Stimulated activated CD8-positive, alpha-beta memory T cell treated with anti-CD3 and anti-CD28 coated beads, Interleukin-4, amount 100 ng/mL, for 48 hours (primary cell): ENCODE measurements around the gene COPB2.

ENCODE experiments used
- DNase-seq: peaks from one replicate; pipeline ENCODE4 v3.0.0-alpha.2; 2020

COPB2 gene

DNA sequence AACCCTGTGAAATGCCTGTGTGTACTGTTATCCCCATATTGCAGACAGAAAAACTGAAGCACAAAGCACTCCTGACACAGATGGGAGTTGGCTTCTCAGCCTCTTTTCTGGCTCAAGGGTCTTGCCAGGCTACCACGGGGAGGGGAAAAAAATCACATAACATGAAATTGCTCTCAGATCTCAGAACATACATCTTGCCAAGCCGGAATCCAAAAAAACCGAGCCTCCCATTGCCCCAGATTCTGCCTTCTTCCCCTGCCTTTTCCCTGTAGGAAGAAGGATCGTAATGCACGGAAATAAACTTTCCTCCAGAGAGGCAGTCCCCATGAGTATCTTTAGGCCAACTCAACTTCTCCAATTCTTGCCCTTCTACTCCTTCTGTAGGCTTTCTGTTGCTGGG is 62.2 kb downstream of the COPB2 start:
- DNase-seq: no peak

DNA sequence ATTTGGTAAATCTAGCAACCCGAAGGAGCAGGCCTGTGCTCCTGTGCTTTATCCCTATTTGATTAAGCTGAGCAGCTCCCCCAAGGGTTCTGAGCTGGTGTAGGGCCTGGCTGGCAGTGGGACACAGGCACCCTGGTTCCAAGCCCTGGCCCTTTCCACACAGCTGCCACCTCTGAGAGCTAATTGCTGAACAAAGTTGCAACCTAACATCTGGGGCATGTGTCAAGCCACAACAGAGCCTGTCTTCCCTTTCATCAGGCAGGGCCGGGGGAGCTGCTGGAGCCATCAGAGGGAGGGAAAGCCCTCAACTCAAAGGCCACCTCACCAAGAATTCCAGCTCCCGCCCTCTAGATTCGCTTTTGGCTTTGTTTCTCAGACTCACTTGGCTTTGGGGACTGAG is 62.7 kb downstream of the COPB2 start:
- no peak for DNase-seq

DNA sequence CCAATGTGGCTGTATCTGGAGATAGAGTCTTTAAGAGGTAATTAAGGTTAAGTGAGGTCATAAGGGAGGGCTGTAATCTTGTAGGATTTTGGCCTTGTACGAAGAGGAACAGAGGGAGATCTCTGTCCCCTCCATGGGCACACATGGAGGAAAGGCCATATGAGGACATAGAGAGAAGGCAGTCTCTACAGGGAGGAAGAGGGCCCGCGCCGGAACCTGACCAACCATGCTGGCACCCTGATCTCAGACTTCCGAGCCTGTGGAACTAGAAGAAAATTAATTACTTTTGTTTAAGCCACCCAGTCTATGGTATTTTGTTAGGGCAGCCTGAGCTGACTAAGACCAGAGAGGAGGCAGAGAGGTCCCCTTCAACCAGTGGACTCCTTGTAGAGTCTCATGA is 63.3 kb downstream of the COPB2 start:
- DNase-seq: no peak

DNA sequence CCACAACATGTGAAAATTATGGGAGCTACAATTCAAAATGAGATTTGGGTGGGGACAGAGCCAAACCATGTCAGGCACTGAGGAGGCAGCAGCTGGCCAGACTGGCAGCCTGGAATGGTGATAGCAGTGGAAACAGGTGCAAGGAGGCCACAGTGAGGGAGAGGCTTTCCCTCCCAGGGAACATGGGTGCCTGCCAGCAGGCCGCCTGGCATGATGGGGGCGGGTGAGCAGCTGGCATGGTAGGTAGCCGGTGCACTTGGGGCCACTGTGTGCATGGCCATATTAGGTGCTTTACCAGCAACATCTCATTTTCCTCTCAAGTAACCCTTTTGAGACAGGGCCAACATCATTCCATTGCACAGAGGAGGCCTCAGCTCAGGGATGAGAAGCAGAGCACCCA is 63.9 kb downstream of the COPB2 start:
- DNase-seq: no peak

DNA sequence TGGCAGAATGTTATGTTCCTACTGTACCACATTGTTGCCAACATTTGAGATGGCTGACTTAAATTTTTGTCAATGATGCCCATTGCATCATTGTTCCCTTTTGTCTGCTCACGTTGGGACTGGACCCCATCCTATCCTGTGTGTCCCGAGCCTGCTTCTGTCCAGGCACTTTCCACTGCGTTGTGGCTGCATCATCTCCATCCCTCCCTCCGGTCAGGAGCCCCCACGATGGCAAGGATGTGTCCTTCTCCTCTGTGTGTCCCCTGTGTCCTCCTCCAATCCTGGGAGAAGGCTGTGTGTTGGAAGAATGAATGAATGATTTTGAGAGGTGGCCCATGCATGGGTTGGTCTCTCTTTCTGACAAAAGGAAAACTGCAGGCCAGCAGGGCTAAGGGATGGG is 65.0 kb downstream of the COPB2 start:
- DNase-seq: no peak

DNA sequence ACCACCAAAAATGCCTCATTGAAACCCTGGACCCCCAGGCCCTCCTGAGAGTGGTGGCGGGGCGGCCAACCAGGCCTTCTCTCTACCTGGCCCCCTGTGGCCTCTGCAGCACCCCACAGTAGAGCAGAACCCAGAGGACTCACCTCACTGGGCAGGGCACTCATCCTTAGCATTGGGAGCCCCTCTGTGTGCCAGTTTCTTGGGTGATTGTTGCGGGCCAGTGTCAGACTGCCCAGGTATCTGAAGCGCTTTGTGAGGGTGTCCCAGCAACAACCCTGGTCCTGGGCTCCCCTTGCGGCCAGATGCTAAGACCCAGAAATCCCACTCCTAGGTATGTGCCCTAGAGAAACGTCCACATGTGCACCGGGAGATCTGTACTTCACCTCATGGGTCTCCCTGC is 66.3 kb downstream of the COPB2 start:
- DNase-seq: no peak

DNA sequence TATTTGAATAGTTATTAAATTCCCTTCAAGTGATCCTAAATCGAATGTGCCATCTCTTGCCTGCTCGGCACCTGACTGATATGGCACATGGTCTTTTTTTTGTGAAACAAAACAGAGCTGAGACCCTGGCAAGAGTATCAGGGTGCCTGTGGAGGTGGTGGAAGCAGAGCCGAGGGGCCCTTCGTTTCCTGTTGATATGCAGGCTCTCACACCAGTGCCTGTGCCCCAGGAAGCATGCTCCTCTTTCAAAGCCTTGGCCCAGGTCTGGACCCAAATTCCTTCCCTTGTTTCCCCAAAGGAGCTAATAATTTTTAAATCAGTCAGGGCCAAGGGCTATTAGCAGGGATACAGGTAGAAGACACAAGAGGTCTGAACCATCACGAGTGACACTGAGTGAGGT is 67.1 kb downstream of the COPB2 start:
- DNase-seq: no peak

DNA sequence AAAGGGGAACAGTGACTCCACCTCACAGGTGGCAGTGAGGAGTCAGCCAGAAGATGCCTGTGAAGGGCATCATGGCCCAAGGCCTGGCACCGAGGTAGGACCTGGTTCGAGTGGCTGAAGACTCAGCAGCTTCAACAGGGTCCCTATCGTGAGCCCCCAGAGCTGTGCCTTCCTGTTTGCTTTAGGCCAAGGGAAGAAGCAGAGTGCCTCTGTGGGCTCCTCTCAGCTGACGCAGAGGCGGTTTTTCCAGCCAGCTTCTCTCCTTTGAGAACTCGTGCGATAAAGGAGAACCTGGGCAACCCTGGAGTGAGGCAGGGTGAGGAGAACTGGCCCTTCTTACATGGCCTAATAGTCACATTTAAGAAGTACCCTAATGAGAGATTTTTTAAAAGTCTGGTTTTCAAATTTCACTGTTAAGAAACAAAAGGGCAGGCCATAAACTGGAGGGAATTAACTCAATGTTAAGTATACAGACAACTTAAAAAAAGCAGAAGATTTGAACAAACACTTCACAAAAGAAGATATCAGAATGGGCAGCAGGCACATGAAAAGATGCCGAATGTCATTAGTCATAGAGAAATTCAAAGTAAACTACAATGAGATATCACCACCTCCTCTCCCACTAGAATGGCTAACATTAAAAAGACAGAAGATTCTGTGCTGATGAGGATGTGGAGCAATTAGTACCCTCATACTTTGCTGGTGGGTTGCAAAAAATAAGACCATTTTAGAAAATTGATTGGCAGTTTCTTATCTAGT is 68.7 kb downstream of the COPB2 start:
- DNase-seq: no peak

DNA sequence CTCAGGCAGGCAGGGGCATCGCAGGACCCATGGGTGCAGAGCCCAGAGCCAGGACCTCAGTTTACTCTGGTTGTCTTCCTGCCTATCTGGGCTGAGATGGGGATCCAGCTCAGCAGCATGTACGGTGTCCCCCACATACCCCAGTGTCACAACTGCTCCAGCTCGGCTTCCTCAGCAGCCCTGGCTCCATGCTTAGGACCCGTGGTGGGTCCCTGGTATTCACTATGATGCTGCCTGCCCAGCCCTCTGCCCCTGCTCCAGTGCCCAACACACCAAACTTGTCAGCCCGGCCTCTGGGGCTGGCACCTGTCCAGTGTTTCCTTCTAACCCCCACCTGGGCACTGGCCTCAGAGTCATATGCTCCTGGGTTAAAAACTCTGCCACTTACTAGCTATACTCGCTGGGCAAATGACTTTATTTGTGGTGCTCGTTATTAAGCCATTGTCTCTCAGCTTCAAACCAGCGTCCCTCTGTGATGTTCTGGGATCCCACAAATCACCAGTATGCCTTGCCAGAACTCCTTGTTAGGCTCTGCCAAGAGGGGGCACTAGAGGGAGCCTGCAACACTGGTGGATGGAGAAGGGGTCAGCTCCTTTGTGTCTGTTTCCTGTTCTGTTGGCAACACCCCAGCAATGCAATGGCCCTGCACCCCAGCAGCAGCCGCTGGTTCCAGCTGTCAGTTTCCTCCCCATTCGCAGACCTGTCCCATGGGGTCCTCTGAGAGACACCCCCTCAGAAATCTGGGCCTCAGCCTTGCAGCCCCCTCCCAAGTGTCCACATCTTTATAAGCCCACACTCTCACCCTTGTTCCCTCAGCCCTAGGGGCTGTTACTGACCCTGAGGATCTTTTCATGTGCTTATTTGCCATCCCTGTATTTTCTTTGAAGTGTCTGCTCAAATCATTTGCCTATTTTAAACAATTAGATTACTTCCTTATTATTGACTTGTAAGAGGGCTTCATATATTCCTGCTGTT is 69.7 kb downstream of the COPB2 start:
- DNase-seq: no peak

DNA sequence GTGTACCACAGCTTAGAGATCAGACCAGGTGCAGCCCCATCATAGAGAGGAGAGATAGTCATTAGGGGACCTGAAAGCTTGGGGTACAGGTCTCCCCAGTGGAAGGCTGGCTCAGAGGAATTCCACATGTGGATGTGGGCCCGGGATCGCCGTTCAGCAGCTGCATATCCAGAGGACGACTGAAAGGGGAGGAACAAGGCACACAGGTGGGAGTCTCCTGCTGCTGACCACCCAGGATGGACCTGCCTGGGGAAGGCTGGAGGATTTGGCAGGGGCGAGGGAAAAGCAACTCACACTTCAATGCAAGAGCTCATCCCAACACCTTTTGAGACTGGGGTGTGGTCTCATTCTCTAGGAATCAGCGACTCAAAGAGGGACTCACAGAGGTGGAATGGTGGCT is 70.6 kb downstream of the COPB2 start:
- DNase-seq: no peak

DNA sequence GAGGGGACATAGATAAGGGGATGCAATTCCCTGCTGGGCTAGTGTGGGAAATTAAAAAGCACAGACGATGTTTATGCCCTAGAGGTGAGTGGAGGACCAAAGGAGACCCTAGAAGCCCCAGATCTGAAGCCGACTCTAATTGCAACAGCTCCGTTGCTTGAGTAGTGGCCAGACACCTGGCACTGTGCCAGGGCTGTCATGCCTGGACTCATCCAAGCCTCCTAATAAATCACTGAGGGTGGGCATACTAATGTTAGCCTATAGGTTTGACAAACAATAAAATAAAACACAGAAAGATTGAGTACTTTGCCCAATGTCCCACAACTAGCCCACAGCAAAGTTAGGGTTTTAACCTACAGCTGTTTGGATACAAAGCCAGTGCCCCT is 71.0 kb downstream of the COPB2 start:
- DNase-seq: no peak

DNA sequence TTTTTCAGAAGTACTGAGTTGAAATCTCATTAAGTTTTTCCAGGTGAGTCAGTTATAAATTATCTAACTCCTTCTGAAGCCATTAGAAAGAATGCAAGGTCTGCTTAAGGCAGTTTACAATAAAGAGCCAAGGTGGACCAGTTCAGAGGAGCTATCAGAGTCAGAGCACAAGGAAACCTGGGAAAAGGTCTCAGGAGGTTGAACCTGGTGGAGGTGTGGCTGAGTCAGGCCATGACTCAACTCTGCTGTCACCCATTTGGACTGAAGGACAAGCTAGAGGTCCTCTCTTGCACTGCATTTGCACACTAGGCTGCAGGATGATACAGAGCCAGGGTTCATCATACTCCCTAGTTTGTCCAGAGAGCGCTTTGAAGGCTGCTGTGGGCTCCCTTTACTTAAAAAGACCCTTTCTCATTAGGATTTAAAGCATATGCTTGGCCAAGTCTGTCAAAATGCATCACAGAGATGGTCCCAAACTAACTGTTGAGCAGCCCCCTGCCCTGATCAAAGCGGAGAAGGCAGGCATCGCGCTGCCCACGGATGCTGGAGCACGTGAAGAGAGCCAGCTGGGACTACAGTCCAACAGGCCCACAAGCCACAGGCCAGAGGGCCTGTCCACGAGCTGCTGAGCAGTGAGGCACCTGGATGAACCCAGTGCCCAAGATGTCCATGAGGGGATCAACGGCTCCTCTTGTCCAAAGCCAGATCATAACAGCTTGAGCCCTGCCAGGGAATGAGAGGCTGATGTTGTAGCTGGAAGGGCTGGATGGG is 71.6 kb downstream of the COPB2 start:
- DNase-seq: no peak

DNA sequence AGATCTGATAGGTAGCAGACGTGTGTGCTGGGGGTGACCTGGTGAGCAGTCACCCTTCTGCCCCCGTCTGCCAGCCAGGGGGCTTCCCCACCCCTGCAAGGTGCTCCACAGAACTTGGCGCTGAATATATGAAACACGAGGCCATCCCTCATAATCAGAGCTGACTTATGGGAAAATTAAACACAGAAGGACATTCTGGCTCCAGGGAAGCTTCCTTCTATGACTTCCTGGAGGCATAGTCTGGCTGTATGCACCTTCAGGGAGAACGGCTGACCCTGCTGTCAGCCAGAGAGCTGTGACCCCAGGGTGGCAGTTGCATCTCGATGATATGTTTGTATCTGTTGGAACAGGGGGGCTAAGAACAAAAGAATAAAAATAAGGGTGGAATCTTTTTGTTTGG is 72.2 kb downstream of the COPB2 start:
- no peak for DNase-seq

DNA sequence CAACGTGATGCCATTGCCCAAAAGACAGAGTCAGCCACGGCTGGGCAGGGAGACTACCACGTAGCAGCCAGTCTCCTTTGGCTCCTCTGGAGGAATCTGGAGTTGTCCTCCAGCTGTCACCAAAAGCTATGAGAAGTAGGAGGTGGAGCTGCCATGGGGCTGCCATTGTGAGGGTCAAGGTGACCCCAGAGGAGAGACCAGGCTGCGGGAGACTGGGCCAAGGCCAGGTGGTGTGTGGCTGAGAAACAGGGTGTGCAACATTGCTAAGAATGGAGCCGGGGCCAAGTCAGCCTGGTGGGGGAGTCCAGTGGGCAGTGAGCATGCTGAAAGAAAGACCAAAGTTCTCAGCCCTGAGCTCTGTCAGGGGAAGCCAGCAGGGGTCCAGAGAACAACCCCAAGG is 75.5 kb downstream of the COPB2 start:
- DNase-seq: no peak

DNA sequence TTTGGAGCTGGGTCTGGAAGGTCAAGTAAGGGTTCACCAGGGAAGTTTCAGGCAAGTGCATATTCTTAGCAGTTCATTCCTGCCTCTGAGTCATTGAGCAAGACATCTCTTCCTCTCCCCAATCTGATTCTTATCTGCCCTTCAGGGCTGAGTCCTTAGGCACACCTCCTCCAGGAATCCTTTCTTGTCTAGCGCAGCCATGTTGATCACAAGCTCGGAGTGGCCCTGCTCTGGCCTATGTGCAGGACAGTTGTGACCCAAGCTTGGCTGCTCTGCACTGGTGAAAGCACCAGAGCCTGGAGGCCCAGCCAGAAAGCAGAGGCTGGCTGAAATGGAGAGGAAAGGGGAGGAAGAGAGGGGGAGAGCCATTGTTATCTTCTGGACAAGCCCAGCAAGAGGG is 76.5 kb downstream of the COPB2 start:
- DNase-seq: no peak

DNA sequence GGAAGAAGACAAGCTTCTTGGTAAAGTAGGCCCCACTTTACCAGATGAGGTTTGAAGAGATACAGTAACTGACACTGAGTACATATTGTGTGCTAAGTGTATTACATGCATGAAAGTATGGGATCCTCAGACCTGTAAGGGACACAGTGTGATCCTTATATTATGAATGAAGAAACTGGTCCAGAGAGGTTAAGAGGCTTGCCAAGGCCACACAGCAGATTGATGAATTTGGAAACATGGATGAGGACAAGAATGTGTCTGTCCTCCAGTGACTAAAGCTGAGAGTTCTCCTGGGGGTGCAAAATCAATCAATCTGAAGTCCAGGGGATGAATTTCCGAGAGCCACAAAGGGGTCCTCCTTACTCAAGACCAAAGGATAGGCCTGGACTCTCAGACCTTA is 77.0 kb downstream of the COPB2 start:
- DNase-seq: no peak

DNA sequence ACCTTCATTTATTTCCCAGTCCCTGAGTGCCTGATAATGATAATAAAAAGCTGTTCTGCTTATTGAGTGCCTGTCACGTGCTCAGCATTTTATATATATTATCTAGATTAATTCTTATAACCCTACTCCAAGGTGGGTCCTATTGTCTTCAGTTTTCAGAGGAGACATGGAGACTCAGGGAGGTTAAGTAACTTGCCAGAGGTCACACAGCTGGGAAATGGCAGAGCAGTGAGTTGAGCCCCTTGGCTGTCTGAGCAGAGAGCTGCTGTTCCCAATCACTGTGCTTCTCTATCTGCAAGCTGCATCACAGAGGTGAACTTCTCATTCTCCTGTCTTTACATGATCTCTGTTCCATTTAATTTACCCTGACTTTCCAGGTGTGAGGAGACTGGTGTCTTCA is 77.9 kb downstream of the COPB2 start:
- DNase-seq: no peak

DNA sequence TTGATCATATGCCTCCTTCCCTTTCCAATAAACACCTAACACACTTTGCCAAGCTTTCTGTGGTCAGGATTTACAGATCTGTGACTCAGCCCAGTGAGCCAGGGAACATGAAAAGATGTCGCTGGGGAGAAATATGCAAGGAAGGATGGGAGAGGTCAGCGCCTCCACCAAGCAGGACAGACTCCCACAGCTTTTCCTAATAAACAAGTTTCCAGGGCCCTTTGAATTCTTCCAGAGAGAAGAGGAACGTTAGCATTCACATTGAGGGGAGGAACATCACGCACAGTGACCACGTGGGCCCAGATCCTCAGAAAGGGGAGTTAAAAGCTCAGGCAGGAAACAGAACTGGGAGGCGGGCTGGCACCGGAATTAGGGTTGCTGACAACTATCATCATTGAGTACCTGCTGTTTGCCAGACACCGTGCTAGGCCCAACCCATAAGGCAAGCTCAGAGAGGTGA is 78.9 kb downstream of the COPB2 start:
- no peak for DNase-seq

DNA sequence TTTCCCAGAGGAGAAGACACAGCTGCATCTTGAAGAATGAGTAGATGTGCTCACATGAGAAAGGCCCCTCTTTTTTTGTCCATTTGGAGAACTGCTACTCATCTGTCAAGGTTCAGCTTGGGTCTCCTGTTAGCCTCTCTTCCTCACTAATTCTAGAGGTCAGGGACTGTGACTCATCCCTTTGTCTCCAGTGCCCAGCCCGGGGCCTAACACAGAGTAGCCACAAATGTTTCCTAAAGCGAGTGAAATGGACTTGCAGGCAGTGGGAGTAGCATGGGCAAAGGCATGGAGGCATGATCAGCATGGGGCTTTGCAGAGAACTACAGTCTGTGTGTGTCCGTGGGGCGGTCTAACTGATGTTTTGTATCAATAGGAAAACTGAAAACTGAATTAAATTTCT is 79.6 kb downstream of the COPB2 start:
- DNase-seq: no peak

DNA sequence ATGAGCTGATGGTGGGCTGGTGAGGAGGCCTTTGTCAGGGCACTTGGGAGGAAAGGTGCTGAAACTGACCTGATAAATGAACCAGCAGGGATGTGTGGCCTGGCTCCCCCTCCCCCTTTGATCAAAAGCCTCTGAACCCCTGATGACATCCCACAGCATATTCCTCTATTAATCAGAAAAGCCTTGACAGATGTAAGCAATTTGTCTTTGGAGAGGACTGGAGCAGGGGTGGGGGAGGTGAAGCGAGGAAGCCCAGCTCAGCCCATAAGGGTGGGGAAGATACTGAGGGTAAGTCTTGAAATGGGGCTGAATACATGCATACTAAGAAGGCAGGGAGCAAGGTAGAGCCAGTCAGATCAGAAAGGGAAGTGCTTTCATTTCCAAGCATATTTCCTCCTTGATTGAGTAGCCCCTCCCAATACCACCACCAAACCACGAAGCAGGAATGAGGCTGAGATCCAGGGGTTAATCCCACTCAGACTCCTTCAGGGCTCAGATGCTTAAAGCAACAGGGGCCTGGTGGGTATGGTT is 80.3 kb downstream of the COPB2 start:
- no peak for DNase-seq

DNA sequence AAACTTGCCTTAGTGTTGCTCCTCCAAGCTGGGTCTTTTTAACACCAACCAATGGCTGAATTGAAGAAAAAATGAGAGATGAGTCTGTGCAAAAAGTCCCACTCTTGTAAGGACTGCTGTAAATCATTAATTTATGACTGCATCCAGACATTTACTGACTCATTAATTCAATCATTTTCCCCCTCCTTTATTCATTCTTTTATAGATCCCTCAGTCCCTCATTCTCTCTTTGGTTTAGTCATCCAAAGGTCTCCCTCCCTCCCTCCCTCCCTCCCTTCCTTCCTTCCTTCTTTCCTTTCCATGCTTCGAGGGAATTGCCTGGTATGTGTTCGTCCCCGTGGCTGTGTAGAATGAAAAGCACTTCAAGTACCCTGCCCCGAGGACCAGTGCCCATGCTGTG is 80.9 kb downstream of the COPB2 start:
- no peak for DNase-seq

DNA sequence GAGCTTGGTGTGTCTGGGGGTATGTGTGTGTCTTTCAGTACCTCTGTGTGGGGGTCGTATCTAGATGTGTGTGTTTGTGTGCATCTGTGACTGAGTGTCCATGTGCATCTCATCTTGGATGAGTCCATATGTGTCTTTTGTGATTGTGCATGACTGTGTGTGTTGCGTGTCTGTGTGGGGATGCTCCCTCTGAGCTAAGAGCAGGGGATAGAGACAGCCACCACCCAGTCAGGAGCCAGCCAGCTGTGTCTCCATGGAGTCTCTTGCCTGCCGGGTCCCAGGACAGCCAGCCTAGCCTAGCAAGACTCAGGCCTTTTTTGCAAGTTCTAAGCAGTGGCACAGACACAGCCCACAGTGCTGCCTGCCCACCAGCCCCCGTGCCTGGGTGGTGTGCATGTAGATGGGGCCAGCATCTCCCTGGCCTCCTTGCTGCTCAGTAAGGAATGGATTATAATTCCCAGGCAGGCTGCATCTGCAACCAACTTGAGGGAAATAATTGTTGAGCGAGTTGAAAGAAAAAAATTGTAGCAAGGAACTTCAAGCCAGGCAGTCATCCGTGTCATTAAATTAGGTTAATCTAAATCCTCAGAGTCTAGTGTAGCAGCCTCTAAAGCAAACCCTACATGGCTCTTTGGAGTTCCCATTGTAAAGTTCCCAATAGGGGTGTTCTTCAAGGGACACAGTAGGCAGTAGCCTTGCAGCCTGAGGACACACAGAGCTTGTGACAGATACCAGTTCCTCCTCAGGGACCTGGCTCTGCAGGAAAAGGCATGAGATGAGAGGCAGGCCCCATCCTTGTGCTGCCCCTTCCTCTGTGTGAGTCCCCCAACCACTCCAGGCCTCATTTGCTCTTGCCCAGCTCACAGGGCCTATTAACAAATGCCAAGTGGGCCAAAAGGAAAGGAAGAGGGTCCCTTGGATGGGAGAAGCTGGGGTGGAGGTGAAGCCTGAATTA is 81.6 kb downstream of the COPB2 start:
- no peak for DNase-seq
